PC-9 (cell line): Measurements from ENCODE around the gene MUC3A.

ENCODE experiments used
- EZH2 ChIP-seq: fragments of 200-600 bp; sonication (generic); IDR thresholded peaks from 2 replicates; pipeline ENCODE4 v1.8.0; 2017; ENCODE audit warnings: antibody characterized with exemption, low read depth
- TF ChIP-seq, protein P1 (sequence below): fragments of 200-600 bp; sonication (generic); conservative IDR thresholded peaks from 2 replicates; pipeline ENCODE4 v1.6.1; 2017; ENCODE audit warnings: mixed run types, antibody characterized with exemption, mild to moderate bottlenecking, moderate library complexity

DNA sequence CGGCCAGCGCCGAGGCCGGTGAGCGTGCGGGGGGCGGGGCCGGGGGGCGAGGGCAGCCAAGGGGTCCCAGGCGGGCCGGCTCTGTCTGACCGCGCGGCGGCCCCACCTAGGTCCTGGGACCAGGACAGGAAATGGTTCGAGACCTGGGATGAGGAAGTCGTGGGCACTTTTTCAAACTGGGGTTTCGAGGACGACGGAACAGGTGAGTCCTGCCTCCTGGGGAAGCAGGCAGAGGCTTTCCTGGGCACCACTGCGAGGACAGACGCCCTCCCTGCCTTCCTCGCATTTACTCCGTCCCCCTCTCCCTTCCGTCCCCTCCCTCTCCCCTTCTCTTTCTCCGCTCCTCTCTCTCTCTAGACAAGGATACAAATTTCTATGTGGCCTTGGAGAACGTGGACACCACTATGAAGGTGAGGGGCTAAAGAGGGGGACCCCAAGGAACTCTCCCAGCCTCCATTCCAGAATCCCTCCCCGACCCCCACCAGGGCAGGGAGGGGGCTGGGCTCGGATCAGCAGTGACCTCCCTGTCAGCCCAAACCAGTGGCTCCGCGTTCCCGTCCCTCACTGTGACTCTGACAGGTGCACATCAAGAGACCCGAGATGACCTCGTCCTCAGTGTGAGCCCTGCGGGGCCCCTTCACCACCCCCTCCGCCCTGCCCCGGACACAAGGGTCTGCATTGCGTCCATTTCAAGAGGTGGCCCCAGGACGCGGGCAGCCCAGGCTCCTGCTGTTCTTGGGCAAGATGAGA is 17.4 kb downstream of the MUC3A start:
- TF ChIP-seq, protein P1, sequence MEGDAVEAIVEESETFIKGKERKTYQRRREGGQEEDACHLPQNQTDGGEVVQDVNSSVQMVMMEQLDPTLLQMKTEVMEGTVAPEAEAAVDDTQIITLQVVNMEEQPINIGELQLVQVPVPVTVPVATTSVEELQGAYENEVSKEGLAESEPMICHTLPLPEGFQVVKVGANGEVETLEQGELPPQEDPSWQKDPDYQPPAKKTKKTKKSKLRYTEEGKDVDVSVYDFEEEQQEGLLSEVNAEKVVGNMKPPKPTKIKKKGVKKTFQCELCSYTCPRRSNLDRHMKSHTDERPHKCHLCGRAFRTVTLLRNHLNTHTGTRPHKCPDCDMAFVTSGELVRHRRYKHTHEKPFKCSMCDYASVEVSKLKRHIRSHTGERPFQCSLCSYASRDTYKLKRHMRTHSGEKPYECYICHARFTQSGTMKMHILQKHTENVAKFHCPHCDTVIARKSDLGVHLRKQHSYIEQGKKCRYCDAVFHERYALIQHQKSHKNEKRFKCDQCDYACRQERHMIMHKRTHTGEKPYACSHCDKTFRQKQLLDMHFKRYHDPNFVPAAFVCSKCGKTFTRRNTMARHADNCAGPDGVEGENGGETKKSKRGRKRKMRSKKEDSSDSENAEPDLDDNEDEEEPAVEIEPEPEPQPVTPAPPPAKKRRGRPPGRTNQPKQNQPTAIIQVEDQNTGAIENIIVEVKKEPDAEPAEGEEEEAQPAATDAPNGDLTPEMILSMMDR = no peak
- TF ChIP-seq EZH2 = no peak
